NCI-H2107 treated with DMSO at 0.1 percent for 48 hours (cell line): ENCODE data around the gene SRPX2.
A peak's percentile ranks its signal among the peaks of the same experiment; 100 is the strongest.

Source experiments
- DNase-seq: peaks from one replicate; lab custom pipeline; 2025; ENCODE audit not compliant: unreplicated experiment; lab: John Stamatoyannopoulos, UW

Gene SRPX2

GRCh38 chrX:100649550-100650356, 5.8 kb downstream of the SRPX2 start:
- DNase-seq, result no peak

- DNase-seq, result no peak
These were observed 6.8 kb downstream of the SRPX2 start for GRCh38 chrX:100650841-100651240.

GRCh38 chrX:100652266-100652665, 8.3 kb downstream of the SRPX2 start:
- DNase-seq, result no peak

DNA sequence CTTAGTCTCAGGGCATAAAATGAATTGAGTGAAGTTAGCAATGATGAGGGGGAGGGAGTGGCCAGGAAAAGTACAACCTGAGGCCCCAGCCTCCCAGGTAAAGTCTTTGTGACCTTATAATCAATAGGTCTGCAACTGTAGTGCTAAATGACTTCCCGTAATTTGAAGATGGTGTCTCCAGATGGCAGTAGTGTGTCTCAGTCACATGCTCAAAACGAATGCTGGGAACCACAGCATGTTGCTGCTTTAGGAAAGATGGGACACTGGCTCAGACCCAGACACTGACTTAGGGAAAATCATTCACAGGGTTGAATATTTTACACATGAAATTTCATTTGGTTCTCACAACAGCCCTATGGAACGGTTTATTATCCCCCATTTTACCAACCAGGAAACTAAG, 10.3 kb downstream of the SRPX2 start:
- no peak for DNase-seq

GRCh38 chrX:100658941-100659381, 15.0 kb downstream of the SRPX2 start:
- no peak for DNase-seq

GRCh38 chrX:100659431-100660137, 15.6 kb downstream of the SRPX2 start:
- DNase-seq, result no peak

DNA sequence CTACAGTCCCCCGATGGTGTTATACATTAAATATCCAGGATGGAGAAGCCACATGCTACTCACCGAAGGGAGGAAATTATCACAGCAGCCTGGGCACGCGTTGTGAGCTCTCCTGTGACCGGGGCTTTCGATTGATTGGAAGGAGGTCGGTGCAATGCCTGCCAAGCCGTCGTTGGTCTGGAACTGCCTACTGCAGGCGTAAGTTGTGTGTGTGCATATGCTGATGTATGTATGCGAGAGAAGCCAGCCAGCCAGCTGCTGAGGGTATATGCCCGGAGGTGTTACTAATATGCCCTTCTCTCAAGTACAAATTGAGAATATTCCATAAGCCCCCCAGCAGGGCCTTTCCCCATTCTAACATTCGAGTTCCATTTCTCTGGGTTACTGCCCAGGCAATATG, 18.2 kb downstream of the SRPX2 start:
- DNase-seq, result no peak

DNA sequence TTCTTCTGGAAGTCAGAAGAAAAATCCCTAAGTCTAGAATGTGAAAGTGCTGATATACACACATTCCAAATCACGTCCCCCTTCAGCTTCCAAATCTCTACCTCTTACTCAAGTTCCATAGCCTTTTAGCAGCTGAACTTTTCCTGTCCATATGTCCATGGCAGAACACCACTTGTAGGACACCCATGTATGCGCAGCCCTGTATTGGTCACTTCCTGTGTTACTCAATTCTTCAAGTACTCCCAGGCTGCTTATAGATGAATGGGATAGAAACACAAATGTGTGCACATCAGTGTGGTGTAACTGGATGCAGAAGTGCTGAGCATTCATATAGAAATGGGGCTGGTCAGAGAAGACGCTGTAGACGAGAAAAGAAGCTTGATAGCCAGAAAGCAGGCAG, 18.8 kb downstream of the SRPX2 start:
- no peak for DNase-seq

GRCh38 chrX:100663642-100664041, 19.6 kb downstream of the SRPX2 start:
- DNase-seq, result no peak

DNA sequence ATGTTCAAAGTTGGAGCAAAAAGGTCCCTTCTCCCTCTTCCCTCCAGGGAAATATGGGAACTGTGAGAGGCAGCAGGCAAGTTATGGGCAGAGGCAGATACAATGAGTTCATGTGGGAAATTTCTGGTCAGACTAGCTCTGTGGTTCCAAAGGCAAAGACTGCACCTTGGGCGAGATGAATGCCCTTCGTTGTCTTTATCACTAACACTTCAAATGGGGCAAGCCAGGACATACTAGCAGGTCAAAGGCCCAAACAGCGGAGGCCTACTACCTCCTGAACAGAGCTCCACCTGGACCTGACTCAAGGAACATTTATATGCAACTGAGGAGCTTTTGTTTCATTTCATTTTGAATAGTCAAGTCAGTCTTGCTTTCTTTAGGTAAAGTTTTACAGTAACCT, 29.0 kb downstream of the SRPX2 start:
- no peak for DNase-seq

GRCh38 chrX:100673397-100673953, 29.5 kb downstream of the SRPX2 start:
- DNase-seq, result no peak

DNA sequence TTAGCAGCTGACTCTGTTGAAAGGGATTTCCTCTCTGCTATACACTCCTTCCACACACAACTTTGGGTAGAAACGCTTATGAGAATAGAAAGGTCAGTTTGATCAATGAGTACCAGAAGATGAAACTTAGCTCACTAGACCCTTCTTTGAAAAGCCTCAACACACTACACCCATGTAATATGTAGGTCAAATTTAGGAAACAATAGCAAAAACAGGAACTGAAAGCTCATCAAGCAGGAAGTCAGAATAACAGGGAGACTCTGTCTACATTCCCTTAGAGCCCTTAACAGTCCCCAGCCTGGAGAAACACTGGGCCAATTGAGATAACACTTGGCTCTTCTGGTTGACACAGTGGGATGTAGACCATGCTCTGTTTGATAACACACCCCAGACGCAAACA, 30.7 kb downstream of the SRPX2 start:
- DNase-seq, result no peak

- DNase-seq, result no peak
These were observed 33.7 kb downstream of the SRPX2 start for GRCh38 chrX:100677611-100678181.

GRCh38 chrX:100680756-100681155, 36.8 kb downstream of the SRPX2 start:
- DNase-seq, result no peak

- no peak for DNase-seq
These were observed 37.6 kb downstream of the SRPX2 start for GRCh38 chrX:100681599-100681998.

- DNase-seq, result no peak
These were observed 38.9 kb downstream of the SRPX2 start for GRCh38 chrX:100682939-100683338.

- peak; percentile 90 for DNase-seq
These were observed 41.4 kb downstream of the SRPX2 start for GRCh38 chrX:100685284-100685996.

GRCh38 chrX:100685997-100686305, 42.0 kb downstream of the SRPX2 start:
- DNase-seq, result no peak

GRCh38 chrX:100687128-100687527, 43.1 kb downstream of the SRPX2 start:
- DNase-seq, result no peak

DNA sequence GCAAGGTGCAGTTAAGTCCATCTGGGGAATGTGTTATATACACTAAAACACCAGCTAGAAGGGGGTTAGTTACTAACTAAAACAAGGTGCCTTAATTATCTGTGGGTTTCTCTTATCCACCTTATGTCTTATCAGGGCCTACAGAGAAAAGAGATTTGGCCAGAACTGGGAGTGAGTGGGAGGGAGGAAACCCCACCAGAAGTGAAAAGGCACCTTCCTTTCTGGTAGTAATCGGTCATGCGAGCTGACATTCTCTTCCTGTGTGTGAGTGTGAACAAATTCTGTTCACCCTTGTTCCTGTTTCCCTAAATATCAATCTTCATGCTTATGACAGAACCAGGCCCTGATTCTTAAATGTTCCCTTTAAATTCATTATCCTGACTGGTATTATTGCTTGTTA, 43.5 kb downstream of the SRPX2 start:
- DNase-seq, result no peak

DNA sequence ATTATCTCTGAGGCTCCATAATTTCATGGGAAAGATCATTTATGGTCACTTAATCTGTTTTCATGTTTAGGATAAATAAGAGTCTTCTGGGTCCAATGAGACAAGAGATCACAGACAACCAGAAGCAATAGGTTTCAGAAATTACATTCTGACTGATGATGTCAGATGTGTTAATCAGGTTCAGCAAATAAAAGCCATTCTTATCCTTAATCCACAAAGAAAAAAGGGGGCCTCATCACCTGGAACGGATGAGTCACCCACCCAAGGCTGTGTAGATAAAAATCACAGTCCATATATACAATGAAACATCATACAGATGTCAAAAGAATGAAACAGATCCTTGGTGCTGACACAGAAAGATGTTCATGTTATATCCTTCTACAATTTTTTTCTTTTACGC, 51.3 kb downstream of the SRPX2 start:
- no peak for DNase-seq
